WTC11 (cell line): Measurements from ENCODE around the gene APOO.

Experiments used
- CBFB ChIP-seq: sonication (generic); formaldehyde crosslinking; IDR thresholded peaks from 2 replicates; pipeline ENCODE4 v1.8.1; 2022; ENCODE audit warnings: mild to moderate bottlenecking, low read depth, missing genetic modification reagents
- ESRRA ChIP-seq: sonication (generic); formaldehyde crosslinking; IDR thresholded peaks from 2 replicates; pipeline ENCODE4 v1.8.1; 2022; ENCODE audit warnings: mild to moderate bottlenecking, missing genetic modification reagents, borderline replicate concordance
- GRHL2 ChIP-seq: fragments of 250-450 bp; sonication (Bioruptor Pico); IDR thresholded peaks from 2 replicates; pipeline ENCODE4 v1.8.0; 2022; ENCODE audit warnings: mild to moderate bottlenecking, moderate library complexity; ENCODE audit not compliant: insufficient replicate concordance, severe bottlenecking
- TF ChIP-seq, protein P1 (sequence below): fragments of 200-600 bp; IDR thresholded peaks from 2 replicates; pipeline ENCODE4 v1.8.0; 2022; ENCODE audit warnings: antibody characterized with exemption
- TF ChIP-seq, protein P2 (sequence below): sonication (generic); formaldehyde crosslinking; IDR thresholded peaks from 2 replicates; pipeline ENCODE4 v1.8.0; 2022; ENCODE audit warnings: missing genetic modification reagents
- TF ChIP-seq, protein P3 (sequence below): sonication (generic); formaldehyde crosslinking; IDR thresholded peaks from 2 replicates; pipeline ENCODE4 v1.8.1; 2023; ENCODE audit warnings: mild to moderate bottlenecking, missing genetic modification reagents
- TF ChIP-seq, protein P4 (sequence below): sonication (generic); formaldehyde crosslinking; IDR thresholded peaks from 2 replicates; pipeline ENCODE4 v1.8.1; 2022; ENCODE audit warnings: low read depth, missing genetic modification reagents, borderline replicate concordance

DNA sequence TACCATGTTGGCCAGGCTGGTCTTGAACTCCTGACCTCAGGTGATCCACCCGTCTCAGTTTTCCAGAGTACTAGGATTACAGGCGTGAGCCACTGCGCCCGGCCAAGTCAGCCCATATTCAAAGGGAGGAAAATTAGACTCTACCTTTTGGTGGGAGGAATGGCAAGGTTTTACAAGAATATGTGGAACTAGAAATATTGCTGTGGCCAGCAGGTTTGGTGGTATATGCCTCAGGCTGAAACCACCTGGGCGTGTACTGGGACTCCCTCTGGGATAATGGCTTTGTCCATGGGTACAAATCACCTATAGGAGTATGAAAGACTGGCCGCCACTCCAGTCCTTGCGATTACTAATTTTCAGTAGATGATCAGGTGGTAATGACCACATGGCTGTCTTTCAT, 92.4 kb downstream of the APOO start:
- TF ChIP-seq, protein P1, sequence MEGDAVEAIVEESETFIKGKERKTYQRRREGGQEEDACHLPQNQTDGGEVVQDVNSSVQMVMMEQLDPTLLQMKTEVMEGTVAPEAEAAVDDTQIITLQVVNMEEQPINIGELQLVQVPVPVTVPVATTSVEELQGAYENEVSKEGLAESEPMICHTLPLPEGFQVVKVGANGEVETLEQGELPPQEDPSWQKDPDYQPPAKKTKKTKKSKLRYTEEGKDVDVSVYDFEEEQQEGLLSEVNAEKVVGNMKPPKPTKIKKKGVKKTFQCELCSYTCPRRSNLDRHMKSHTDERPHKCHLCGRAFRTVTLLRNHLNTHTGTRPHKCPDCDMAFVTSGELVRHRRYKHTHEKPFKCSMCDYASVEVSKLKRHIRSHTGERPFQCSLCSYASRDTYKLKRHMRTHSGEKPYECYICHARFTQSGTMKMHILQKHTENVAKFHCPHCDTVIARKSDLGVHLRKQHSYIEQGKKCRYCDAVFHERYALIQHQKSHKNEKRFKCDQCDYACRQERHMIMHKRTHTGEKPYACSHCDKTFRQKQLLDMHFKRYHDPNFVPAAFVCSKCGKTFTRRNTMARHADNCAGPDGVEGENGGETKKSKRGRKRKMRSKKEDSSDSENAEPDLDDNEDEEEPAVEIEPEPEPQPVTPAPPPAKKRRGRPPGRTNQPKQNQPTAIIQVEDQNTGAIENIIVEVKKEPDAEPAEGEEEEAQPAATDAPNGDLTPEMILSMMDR, result no peak
- TF ChIP-seq, protein P2, sequence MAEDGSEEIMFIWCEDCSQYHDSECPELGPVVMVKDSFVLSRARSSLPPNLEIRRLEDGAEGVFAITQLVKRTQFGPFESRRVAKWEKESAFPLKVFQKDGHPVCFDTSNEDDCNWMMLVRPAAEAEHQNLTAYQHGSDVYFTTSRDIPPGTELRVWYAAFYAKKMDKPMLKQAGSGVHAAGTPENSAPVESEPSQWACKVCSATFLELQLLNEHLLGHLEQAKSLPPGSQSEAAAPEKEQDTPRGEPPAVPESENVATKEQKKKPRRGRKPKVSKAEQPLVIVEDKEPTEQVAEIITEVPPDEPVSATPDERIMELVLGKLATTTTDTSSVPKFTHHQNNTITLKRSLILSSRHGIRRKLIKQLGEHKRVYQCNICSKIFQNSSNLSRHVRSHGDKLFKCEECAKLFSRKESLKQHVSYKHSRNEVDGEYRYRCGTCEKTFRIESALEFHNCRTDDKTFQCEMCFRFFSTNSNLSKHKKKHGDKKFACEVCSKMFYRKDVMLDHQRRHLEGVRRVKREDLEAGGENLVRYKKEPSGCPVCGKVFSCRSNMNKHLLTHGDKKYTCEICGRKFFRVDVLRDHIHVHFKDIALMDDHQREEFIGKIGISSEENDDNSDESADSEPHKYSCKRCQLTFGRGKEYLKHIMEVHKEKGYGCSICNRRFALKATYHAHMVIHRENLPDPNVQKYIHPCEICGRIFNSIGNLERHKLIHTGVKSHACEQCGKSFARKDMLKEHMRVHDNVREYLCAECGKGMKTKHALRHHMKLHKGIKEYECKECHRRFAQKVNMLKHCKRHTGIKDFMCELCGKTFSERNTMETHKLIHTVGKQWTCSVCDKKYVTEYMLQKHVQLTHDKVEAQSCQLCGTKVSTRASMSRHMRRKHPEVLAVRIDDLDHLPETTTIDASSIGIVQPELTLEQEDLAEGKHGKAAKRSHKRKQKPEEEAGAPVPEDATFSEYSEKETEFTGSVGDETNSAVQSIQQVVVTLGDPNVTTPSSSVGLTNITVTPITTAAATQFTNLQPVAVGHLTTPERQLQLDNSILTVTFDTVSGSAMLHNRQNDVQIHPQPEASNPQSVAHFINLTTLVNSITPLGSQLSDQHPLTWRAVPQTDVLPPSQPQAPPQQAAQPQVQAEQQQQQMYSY, result no peak
- TF ChIP-seq ESRRA (CRISPR knock-in tag), result no peak
- TF ChIP-seq, protein P3, sequence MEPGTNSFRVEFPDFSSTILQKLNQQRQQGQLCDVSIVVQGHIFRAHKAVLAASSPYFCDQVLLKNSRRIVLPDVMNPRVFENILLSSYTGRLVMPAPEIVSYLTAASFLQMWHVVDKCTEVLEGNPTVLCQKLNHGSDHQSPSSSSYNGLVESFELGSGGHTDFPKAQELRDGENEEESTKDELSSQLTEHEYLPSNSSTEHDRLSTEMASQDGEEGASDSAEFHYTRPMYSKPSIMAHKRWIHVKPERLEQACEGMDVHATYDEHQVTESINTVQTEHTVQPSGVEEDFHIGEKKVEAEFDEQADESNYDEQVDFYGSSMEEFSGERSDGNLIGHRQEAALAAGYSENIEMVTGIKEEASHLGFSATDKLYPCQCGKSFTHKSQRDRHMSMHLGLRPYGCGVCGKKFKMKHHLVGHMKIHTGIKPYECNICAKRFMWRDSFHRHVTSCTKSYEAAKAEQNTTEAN (CRISPR knock-in tag), result no peak
- no peak for TF ChIP-seq GRHL2
- TF ChIP-seq, protein P4, sequence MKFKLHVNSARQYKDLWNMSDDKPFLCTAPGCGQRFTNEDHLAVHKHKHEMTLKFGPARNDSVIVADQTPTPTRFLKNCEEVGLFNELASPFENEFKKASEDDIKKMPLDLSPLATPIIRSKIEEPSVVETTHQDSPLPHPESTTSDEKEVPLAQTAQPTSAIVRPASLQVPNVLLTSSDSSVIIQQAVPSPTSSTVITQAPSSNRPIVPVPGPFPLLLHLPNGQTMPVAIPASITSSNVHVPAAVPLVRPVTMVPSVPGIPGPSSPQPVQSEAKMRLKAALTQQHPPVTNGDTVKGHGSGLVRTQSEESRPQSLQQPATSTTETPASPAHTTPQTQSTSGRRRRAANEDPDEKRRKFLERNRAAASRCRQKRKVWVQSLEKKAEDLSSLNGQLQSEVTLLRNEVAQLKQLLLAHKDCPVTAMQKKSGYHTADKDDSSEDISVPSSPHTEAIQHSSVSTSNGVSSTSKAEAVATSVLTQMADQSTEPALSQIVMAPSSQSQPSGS (CRISPR knock-in tag), result no peak
- no peak for TF ChIP-seq CBFB (CRISPR knock-in tag)
